H9 (cell line): ENCODE results near the gene RNU1-3. TPM values are rescaled to one million over a fixed set of nuclear protein-coding genes. Genes with fewer than 3 reads are reported as not detected.
"Not testable (repeated sequence)": the region's sequence is repeated elsewhere in the genome, so short reads cannot be mapped to it uniquely, and the experiment has no call there.

Source experiments
- DNase-seq: peaks from one replicate; pipeline ENCODE4 v3.0.0-alpha.2; 2017
- H2AFZ ChIP-seq: one replicate; pipeline ENCODE4 v1.6.1; 2013; ENCODE audit warnings: mild to moderate bottlenecking, low read length, control low read depth, moderate library complexity
- H2AK5ac ChIP-seq: 2 replicates; pipeline ENCODE4 v1.6.1; 2013; ENCODE audit warnings: low read length, control low read depth, mixed read lengths; ENCODE audit not compliant: insufficient read length
- H2BK120ac ChIP-seq: one replicate; pipeline ENCODE4 v1.6.1; 2013; ENCODE audit warnings: low read depth, mild to moderate bottlenecking, low read length, control low read depth, inconsistent platforms; ENCODE audit not compliant: poor library complexity, severe bottlenecking
- H2BK12ac ChIP-seq: 2 replicates; pipeline ENCODE4 v1.6.1; 2013; ENCODE audit warnings: low read length, control low read depth, mixed read lengths, low read depth; ENCODE audit not compliant: insufficient read length
- H2BK15ac ChIP-seq: 2 replicates; pipeline ENCODE4 v1.6.1; 2013; ENCODE audit warnings: low read depth, low read length, control low read depth
- H2BK20ac ChIP-seq: one replicate; pipeline ENCODE4 v1.6.1; 2013; ENCODE audit warnings: low read depth, mild to moderate bottlenecking, low read length, control low read depth, inconsistent platforms; ENCODE audit not compliant: poor library complexity, severe bottlenecking
- H2BK5ac ChIP-seq: 2 replicates; pipeline ENCODE4 v1.6.1; 2013; ENCODE audit warnings: low read length, control low read depth, mixed read lengths; ENCODE audit not compliant: insufficient read length
- H3K14ac ChIP-seq: 2 replicates; pipeline ENCODE4 v1.6.1; 2013; ENCODE audit warnings: low read length, control low read depth; ENCODE audit not compliant: insufficient read depth
- H3K18ac ChIP-seq: 2 replicates; pipeline ENCODE4 v1.6.1; 2013; ENCODE audit warnings: low read depth, mild to moderate bottlenecking, mixed read lengths, low read length, control low read depth; ENCODE audit not compliant: insufficient read length
- H3K23ac ChIP-seq: 2 replicates; pipeline ENCODE4 v1.6.1; 2013; ENCODE audit warnings: low read length, control low read depth, mixed read lengths, low read depth; ENCODE audit not compliant: insufficient read length
- H3K23me2 ChIP-seq: 2 replicates; pipeline ENCODE4 v1.6.1; 2013; ENCODE audit warnings: low read depth, mild to moderate bottlenecking, mixed read lengths, low read length, control low read depth; ENCODE audit not compliant: insufficient read length, poor library complexity, severe bottlenecking
- H3K27ac ChIP-seq: 2 replicates; pipeline ENCODE4 v1.5.1; 2013; ENCODE audit warnings: low read length, control low read depth, mixed read lengths, low read depth; ENCODE audit not compliant: insufficient read length
- H3K27me3 ChIP-seq: 2 replicates; pipeline ENCODE4 v1.6.1; 2013; ENCODE audit warnings: low read length, control low read depth, inconsistent platforms; ENCODE audit not compliant: insufficient read depth
- H3K4ac ChIP-seq: 2 replicates; pipeline ENCODE4 v1.6.1; 2013; ENCODE audit warnings: low read depth, mild to moderate bottlenecking, control low read depth, inconsistent platforms, low read length, moderate library complexity
- H3K4me1 ChIP-seq: 2 replicates; pipeline ENCODE4 v1.6.1; 2013; ENCODE audit warnings: low read length, control low read depth, inconsistent platforms; ENCODE audit not compliant: insufficient read depth
- H3K4me2 ChIP-seq: 2 replicates; pipeline ENCODE4 v1.6.1; 2013; ENCODE audit warnings: low read length, control low read depth, mixed read lengths; ENCODE audit not compliant: insufficient read length, insufficient read depth
- H3K56ac ChIP-seq: 2 replicates; pipeline ENCODE4 v1.6.1; 2013; ENCODE audit warnings: low read depth, mild to moderate bottlenecking, mixed read lengths, low read length, control low read depth; ENCODE audit not compliant: insufficient read length
- H3K79me1 ChIP-seq: 2 replicates; pipeline ENCODE4 v1.6.1; 2013; ENCODE audit warnings: low read depth, mild to moderate bottlenecking, moderate library complexity, low read length, control low read depth, inconsistent platforms; ENCODE audit not compliant: insufficient read depth, poor library complexity, severe bottlenecking
- H3K79me2 ChIP-seq: 2 replicates; pipeline ENCODE4 v1.6.1; 2013; ENCODE audit warnings: low read length, control low read depth, inconsistent platforms; ENCODE audit not compliant: insufficient read depth
- H3K9ac ChIP-seq: 2 replicates; pipeline ENCODE4 v1.6.1; 2013; ENCODE audit warnings: low read length, control low read depth, mixed read lengths; ENCODE audit not compliant: insufficient read length; ENCODE audit errors: extremely low read depth
- H3K9me3 ChIP-seq: one replicate; pipeline ENCODE4 v1.6.1; 2013; ENCODE audit warnings: low read depth, low read length, inconsistent platforms; ENCODE audit not compliant: control insufficient read depth
- H3T11ph ChIP-seq: one replicate; pipeline ENCODE4 v1.6.1; 2013; ENCODE audit warnings: mild to moderate bottlenecking, low read length, control low read depth, inconsistent platforms
- H4K20me1 ChIP-seq: one replicate; pipeline ENCODE4 v1.6.1; 2013; ENCODE audit not compliant: control insufficient read depth, insufficient read length, insufficient read depth
- H4K5ac ChIP-seq: 2 replicates; pipeline ENCODE4 v1.6.1; 2013; ENCODE audit warnings: low read depth, mild to moderate bottlenecking, mixed read lengths, low read length, control low read depth; ENCODE audit not compliant: insufficient read length
- H4K8ac ChIP-seq: replicated peaks from 2 replicates; pipeline ENCODE4 v1.6.1; 2013; ENCODE audit warnings: low read length, control low read depth, mixed read lengths, low read depth; ENCODE audit not compliant: insufficient read length
- H4K91ac ChIP-seq: 2 replicates; pipeline ENCODE4 v1.6.1; 2013; ENCODE audit warnings: low read depth, mild to moderate bottlenecking, moderate library complexity, mixed read lengths, low read length, control low read depth; ENCODE audit not compliant: insufficient read length
- H3K27ac Mint-ChIP-seq, 3 experiments: 2 replicates in 2 of 3; 3 replicates in 1 of 3; pipeline ENCODE4 v1.8.0; 2020 to 2021; ENCODE audit warnings: mixed read lengths in 3 of 3, mild to moderate bottlenecking in 1 of 3, moderate library complexity in 1 of 3
- H3K27me3 Mint-ChIP-seq: 2 replicates; pipeline ENCODE4 v1.8.0; 2021; ENCODE audit warnings: low read depth, mild to moderate bottlenecking, moderate library complexity, mixed read lengths
- H3K36me3 Mint-ChIP-seq, 3 experiments: 2 replicates in 2 of 3; 3 replicates in 1 of 3; pipeline ENCODE4 v1.8.0; 2020 to 2021; ENCODE audit warnings: low read depth in 3 of 3, mixed read lengths in 3 of 3; ENCODE audit not compliant: insufficient read depth in 1 of 3
- H3K4me1 Mint-ChIP-seq, 2 experiments: 2 replicates each; pipeline ENCODE4 v1.8.0; 2020; ENCODE audit warnings: mixed read lengths in 2 of 2
- H3K4me3 Mint-ChIP-seq, 2 experiments: 2 replicates in 1 of 2; 3 replicates in 1 of 2; pipeline ENCODE4 v1.8.0; 2020 to 2021; ENCODE audit warnings: mild to moderate bottlenecking in 2 of 2, mixed read lengths in 2 of 2, moderate library complexity in 1 of 2
- H3K9me3 Mint-ChIP-seq, 2 experiments: 2 replicates in 1 of 2; 3 replicates in 1 of 2; pipeline ENCODE4 v1.8.0; 2020; ENCODE audit warnings: mild to moderate bottlenecking in 2 of 2, mixed read lengths in 2 of 2, moderate library complexity in 1 of 2
- WGBS: extraction: QIAGEN DNeasy Blood & Tissue Kit; methylation state at CpG from one replicate; pipeline ENCODE4 v1.1.7; 2013; ENCODE audit warnings: missing lambda C conversion rate, low lambda C conversion rate, mixed read lengths; ENCODE audit not compliant: insufficient read length; ENCODE audit errors: extremely low coverage; 5-methylcytosine and 5-hydroxymethylcytosine counted together
- total RNA-seq: library from RNA; stranded (reverse); gene quantifications from 2 replicates; pipeline ENCODE4 v1.2.1, GENCODE V29; 2021
- TF ChIP-seq, protein P1 (sequence below): fragments of 200-600 bp; sonication (generic); conservative IDR thresholded peaks from 3 replicates; pipeline ENCODE4 v1.8.0; 2021; ENCODE audit warnings: antibody characterized with exemption, mild to moderate bottlenecking

RNU1-3 gene
- total RNA-seq, 1 experiment from 2014 or later = 2,051 TPM

GRCh38 chr1:16628361-16629111 is 38.2 kb downstream of the RNU1-3 start:
- Mint-ChIP-seq H3K4me3 (no peak overlapping the region), H3K36me3 (peaks cover 36 to 76% (median 70%) of the 10 kb centered on the region in 3 experiments), H3K27ac (peak overlapping the region; percentile 0 to 30 (median 18); a peak in 5 of 7 replicates), H3K27me3 (no peaks in the 10 kb centered on the region), H3K9me3 (no peaks in the 10 kb centered on the region; a peak in 1 of 5 replicates), H3K4me1 (no peaks in the 10 kb centered on the region; a peak in 1 of 4 replicates)
- H3K56ac ChIP-seq = no peak overlapping the region
- no peak overlapping the region for H2AK5ac ChIP-seq
- H3K9ac ChIP-seq = no peak overlapping the region
- TF ChIP-seq, protein P1, sequence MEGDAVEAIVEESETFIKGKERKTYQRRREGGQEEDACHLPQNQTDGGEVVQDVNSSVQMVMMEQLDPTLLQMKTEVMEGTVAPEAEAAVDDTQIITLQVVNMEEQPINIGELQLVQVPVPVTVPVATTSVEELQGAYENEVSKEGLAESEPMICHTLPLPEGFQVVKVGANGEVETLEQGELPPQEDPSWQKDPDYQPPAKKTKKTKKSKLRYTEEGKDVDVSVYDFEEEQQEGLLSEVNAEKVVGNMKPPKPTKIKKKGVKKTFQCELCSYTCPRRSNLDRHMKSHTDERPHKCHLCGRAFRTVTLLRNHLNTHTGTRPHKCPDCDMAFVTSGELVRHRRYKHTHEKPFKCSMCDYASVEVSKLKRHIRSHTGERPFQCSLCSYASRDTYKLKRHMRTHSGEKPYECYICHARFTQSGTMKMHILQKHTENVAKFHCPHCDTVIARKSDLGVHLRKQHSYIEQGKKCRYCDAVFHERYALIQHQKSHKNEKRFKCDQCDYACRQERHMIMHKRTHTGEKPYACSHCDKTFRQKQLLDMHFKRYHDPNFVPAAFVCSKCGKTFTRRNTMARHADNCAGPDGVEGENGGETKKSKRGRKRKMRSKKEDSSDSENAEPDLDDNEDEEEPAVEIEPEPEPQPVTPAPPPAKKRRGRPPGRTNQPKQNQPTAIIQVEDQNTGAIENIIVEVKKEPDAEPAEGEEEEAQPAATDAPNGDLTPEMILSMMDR = no peak; the same call in 2 of the 3 replicates
- H3K23ac ChIP-seq = no peak overlapping the region
- no peak overlapping the region for H3K4me2 ChIP-seq
- H3K79me1 ChIP-seq = no peaks in the 10 kb centered on the region
- no peaks in the 10 kb centered on the region for H3K27me3 ChIP-seq
- H3K23me2 ChIP-seq = no peaks in the 10 kb centered on the region
- no peaks in the 10 kb centered on the region for H3K79me2 ChIP-seq
- H4K8ac ChIP-seq = no peak overlapping the region
- H3K4ac ChIP-seq = no peak overlapping the region
- no peak overlapping the region for H2BK12ac ChIP-seq
- H3K27ac ChIP-seq = no peak overlapping the region
- WGBS = no CpG with 5 or more reads among the region's 19 CpGs
- H3K9me3 ChIP-seq = no peaks in the 10 kb centered on the region
- H4K91ac ChIP-seq = no peak overlapping the region
- H3T11ph ChIP-seq = no peak overlapping the region
- no peak overlapping the region for H2AFZ ChIP-seq
- no peak overlapping the region for H3K14ac ChIP-seq
- no peak overlapping the region for H4K5ac ChIP-seq
- no peak overlapping the region for H3K18ac ChIP-seq
- H2BK5ac ChIP-seq = no peak overlapping the region
- H3K4me1 ChIP-seq = no peaks in the 10 kb centered on the region
- peak; percentile 72 for DNase-seq
- H2BK15ac ChIP-seq = no peak overlapping the region
- H2BK120ac ChIP-seq = no peak overlapping the region
- no peaks in the 10 kb centered on the region for H4K20me1 ChIP-seq
- H2BK20ac ChIP-seq = no peak overlapping the region

DNA sequence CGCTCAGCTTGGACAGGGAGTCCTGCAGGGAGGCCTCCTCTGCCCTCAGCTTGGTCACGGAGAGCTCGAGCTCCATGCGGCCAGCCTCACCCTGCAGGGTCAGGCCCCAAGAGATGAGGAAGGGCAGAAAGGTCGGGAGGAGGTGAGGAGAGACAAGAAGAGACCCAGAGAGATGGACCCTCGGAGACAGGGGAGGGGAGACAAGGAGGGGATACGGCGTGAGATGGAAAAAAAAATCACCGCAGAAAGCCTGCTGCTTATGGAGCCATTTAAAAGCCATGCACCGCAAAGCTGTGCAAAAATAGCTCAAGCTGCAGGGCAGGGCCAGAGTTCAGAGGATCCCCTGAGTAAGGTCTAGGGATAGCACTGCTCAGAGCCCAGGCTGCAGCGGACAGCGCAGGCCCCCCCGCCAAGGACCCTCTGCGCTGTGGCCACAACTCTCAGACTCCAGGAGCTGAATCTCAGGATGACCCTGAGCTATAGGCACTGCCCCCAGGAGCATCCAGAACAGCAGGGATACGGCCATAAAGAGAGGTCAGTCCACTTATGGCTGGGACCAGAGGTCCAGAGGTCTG is 40.3 kb downstream of the RNU1-3 start:
- H2AK5ac ChIP-seq, H3K9ac ChIP-seq, H3K56ac ChIP-seq, H3K79me1 ChIP-seq, H4K8ac ChIP-seq, H3K4me1 Mint-ChIP-seq, H3K9me3 ChIP-seq, H3K14ac ChIP-seq, H3K23ac ChIP-seq, H3K27me3 Mint-ChIP-seq, H3K4me1 ChIP-seq, H2BK120ac ChIP-seq, H4K5ac ChIP-seq, H3K9me3 Mint-ChIP-seq, H2BK12ac ChIP-seq, H3T11ph ChIP-seq, H3K27ac ChIP-seq, H3K4me3 Mint-ChIP-seq, H2BK5ac ChIP-seq, H3K18ac ChIP-seq, H3K23me2 ChIP-seq, H3K4me2 ChIP-seq, H2BK20ac ChIP-seq, H3K4ac ChIP-seq, H3K79me2 ChIP-seq, H2BK15ac ChIP-seq, H4K20me1 ChIP-seq, H2AFZ ChIP-seq, H4K91ac ChIP-seq, H3K27me3 ChIP-seq: not testable (repeated sequence)
- WGBS = no CpG with 5 or more reads among the region's 15 CpGs
- Mint-ChIP-seq H3K36me3 (peaks cover 25 to 57% (median 53%) of the 10 kb centered on the region in 3 experiments), H3K27ac (peak overlapping the region in 1 of 3 experiments; percentile 1; a peak in 1 of 7 replicates)
- peak; percentile 38 for DNase-seq
